Upper lobe of left lung (tissue), 4 donors: ENCODE measurements around the gene ZNF556.

Source experiments
- CTCF ChIP-seq, 6 experiments: fragments of 450-650 bp in 4 of 6; fragments of 200-600 bp in 2 of 6; sonication (generic) in 2 of 6; IDR thresholded peaks; one replicate each; pipeline ENCODE4 v1.5.1; 2016 to 2019; ENCODE audit warnings: antibody characterized with exemption in 6 of 6
- EP300 ChIP-seq, 4 donors: sonication (generic); formaldehyde crosslinking; IDR thresholded peaks; one replicate each; pipeline ENCODE4 v1.5.1; 2017; ENCODE audit warnings: antibody characterized with exemption in 4 of 4, control low read depth in 2 of 4
- POLR2A ChIP-seq, 4 donors: fragments of 450-650 bp; IDR thresholded peaks; one replicate each; pipeline ENCODE4 v1.5.1; 2016 to 2017; ENCODE audit warnings: antibody characterized with exemption in 4 of 4, mild to moderate bottlenecking in 2 of 4
- POLR2AphosphoS5 ChIP-seq, 2 donors: sonication (generic); formaldehyde crosslinking; IDR thresholded peaks; one replicate each; pipeline ENCODE4 v1.5.1; 2017; ENCODE audit warnings: antibody characterized with exemption in 2 of 2

GRCh38 chr19:2846180-2846894 lies 20.8 kb upstream of the ZNF556 start:
- TF ChIP-seq POLR2A (IDR thresholded peaks at IDR 0.05) (no peak), CTCF (IDR thresholded peaks at IDR 0.05) (no peak), POLR2AphosphoS5 (IDR thresholded peaks at IDR 0.05) (no peak), EP300 (IDR thresholded peaks at IDR 0.05) (no peak)
